ENCODE data around the gene RRBP1.

GRCh38 chr20:17594443-17594842, 87.6 kb downstream of the RRBP1 start:
- TF ChIP-seq EZH2 (IDR thresholded peaks at IDR 0.05; ENCODE audit: borderline replicate concordance, low read depth, low read length, severe bottlenecking) (no peak), CTCF (IDR thresholded peaks at IDR 0.05; ENCODE audit: borderline replicate concordance, extremely low read depth, low read length, poor library complexity, severe bottlenecking) (no peak)
